HAP-1 (cell line): ENCODE results near the gene LRR1.

Source experiments
- DNase-seq, 2 experiments: peaks; one replicate each; pipeline ENCODE4 v3.0.0-alpha.2; 2016 to 2020; ENCODE audit warnings: low spot score in 2 of 2
- H3K27me3 ChIP-seq: fragments of 250-450 bp; sonication (Bioruptor Pico); 2 replicates; pipeline ENCODE4 v1.5.1; 2020; ENCODE audit warnings: low read depth, mild to moderate bottlenecking, moderate library complexity
- H3K36me3 ChIP-seq: fragments of 250-450 bp; sonication (Bioruptor Pico); replicated peaks from 2 replicates; pipeline ENCODE4 v1.5.1; 2020; ENCODE audit warnings: mild to moderate bottlenecking
- H3K4me1 ChIP-seq: fragments of 250-450 bp; sonication (Bioruptor Pico); 2 replicates; pipeline ENCODE4 v1.5.1; 2020; ENCODE audit warnings: mild to moderate bottlenecking
- H3K4me3 ChIP-seq: fragments of 250-450 bp; sonication (Bioruptor Pico); 2 replicates; pipeline ENCODE4 v1.5.1; 2020; ENCODE audit warnings: mild to moderate bottlenecking, moderate library complexity
- H3K9me3 ChIP-seq: fragments of 250-450 bp; sonication (Bioruptor Pico); 2 replicates; pipeline ENCODE4 v1.5.1; 2020; ENCODE audit warnings: mild to moderate bottlenecking, moderate library complexity
- in situ Hi-C: fragments of 300-500 bp; cut with MboI; formaldehyde crosslinking; loops from 3 replicates; pipeline ENCODE4 v1.14.3; 2020; ENCODE audit warnings: low sequenced_read_pairs, inconsistent platforms, mixed read lengths

The LRR1 gene, protein sequence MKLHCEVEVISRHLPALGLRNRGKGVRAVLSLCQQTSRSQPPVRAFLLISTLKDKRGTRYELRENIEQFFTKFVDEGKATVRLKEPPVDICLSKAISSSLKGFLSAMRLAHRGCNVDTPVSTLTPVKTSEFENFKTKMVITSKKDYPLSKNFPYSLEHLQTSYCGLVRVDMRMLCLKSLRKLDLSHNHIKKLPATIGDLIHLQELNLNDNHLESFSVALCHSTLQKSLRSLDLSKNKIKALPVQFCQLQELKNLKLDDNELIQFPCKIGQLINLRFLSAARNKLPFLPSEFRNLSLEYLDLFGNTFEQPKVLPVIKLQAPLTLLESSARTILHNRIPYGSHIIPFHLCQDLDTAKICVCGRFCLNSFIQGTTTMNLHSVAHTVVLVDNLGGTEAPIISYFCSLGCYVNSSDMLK

DNA sequence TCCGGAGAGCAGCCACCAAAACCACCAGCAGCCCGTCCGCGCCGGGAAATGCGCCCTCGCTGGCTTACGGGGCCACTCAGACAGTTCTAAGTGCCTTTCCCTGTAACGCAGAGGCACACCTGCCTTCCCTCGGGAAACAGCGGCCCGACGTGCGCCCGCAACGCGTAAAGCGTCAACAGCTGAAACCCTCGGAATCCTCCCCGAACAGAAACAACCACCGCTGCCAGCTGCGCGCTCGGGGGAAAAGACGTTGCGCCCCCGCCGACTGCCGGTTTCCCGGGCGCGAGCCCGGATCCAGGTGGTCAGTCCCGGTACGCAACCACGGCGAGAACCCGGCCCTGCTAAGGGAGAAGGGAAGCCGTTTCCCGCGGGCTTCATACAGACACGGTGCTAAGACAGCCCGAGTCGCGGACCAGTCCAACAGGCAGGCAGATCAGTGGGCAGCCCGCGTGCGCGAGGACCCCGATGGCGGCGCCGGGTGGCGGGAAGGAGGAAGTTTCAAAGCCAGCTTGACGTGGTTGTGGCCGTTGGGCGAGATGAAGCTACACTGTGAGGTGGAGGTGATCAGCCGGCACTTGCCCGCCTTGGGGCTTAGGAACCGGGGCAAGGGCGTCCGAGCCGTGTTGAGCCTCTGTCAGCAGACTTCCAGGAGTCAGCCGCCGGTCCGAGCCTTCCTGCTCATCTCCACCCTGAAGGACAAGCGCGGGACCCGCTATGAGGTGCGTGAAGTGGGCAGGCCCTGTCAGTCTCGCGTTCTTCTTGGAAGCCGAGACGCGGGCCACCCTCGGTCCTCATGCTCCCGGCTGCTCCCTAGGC, at the start of gene LRR1:
Gene LRR1 (plus strand): TSS at position 456 of the 816 bp plus-strand sequence. CDS start 81 bp downstream, at position 537.
- DNase-seq: peak; percentile 54 to 89
- Histone ChIP-seq H3K4me3 (peak within 1 kb of the TSS; percentile 72), H3K36me3 (peaks cover 12% of the 10 kb centered on the region), H3K4me1 (peaks cover 8% of the 10 kb centered on the region; the same call in 1 of the 2 replicates), H3K27me3 (no peaks in the 10 kb centered on the region), H3K9me3 (no peaks in the 10 kb centered on the region)
- in situ Hi-C loops: no loop called here

DNA sequence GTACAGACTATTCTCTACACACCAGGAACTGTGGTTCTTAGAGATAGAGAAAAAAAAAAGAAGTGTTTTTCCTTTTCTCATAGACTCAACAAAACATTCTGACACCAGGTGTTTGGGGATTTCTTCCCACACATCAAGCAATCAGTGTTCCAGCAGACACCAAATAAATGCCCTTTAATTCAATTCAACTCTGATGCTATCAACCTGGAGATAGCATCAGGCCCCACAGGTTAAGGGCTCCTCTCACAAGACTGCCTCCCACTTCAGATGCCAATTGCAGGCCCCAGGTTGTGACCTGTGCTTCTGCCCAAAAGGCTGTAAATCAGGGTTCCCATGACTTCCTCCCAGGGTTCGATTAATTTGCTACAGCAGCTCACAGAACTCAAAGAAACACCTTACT, 49.3 kb upstream of the LRR1 start:
- in situ Hi-C loops: no loop called here
- H3K4me1 ChIP-seq: peaks cover 23% of the 10 kb centered on the region

DNA sequence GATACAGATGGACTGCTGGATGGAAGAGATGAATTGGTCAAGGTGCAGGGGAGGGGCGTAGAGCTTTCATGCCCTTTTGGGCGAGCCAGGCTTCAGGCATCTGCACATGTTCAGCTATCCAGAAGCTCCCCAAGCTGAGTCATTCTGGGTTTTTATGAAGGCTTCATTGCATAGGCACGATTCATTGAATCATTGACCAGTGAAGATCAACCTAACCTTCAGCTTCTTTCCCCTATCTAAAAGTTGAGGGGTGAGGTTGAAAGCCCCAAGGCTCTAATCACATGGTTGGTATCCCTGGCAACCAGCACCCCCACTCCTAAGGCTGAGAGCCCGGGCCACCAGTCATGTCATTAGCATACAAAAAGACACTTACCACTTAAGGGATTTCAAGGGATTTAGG, 48.9 kb upstream of the LRR1 start:
- no peaks in the 10 kb centered on the region for H3K27me3 ChIP-seq
- no peak overlapping the region for H3K4me3 ChIP-seq
- DNase-seq: peak; percentile 79 to 86
- H3K36me3 ChIP-seq: no peaks in the 10 kb centered on the region
- H3K4me1 ChIP-seq: peaks cover 23% of the 10 kb centered on the region
- H3K9me3 ChIP-seq: no peaks in the 10 kb centered on the region
- in situ Hi-C loops: no loop called here

More for the DNA sequence above, 49.3 kb upstream of the LRR1 start:
- Histone ChIP-seq H3K9me3 (no peaks in the 10 kb centered on the region), H3K36me3 (no peaks in the 10 kb centered on the region), H3K4me3 (no peak overlapping the region), H3K27me3 (no peaks in the 10 kb centered on the region)
- DNase-seq: no peak

DNA sequence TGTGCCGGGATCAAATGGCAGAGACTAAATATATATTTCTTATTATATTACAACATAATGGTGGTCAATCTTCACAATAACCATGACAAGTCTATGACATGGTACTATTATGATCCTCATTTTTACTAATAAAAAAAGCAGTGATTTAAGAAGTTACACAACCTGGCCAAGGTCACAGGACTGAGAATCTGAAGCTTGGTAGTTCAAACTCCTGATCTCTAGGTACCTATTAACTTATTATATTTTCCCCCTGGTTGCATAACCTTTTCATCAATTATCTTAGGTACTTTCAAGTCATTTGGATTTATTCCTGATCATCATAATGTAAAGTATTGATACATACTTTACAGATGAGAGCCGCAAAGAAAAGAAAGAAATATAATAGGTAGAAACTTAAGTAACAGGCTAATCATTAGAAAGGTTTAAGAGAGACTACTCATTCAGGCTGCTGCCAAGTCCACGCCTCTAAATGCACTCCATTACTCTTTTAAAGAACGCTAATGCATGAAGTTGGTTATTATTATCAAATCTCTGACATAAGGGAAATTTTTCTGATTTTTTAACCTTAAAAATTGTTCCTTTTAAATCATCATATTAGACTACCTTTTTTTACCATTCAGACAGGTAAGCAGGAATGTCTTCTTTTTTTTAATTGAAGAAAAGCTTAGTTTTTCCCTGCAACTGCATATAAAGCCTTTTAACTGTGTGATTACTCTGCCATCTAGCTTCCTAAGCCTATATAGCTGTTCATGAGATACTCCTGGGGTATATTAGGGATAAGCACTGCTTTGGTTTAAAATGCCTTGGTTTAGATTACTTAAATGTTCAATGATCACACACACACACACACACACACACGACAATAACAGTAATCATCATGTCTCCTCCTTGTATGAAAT, 48.2 kb upstream of the LRR1 start:
- in situ Hi-C loops: no loop called here
- peak in 1 of 2 experiments; percentile 67 for DNase-seq
- no peaks in the 10 kb centered on the region for H3K27me3 ChIP-seq
- H3K4me1 ChIP-seq: peaks cover 23% of the 10 kb centered on the region
- no peak overlapping the region for H3K4me3 ChIP-seq
- H3K36me3 ChIP-seq: no peaks in the 10 kb centered on the region
- no peaks in the 10 kb centered on the region for H3K9me3 ChIP-seq

DNA sequence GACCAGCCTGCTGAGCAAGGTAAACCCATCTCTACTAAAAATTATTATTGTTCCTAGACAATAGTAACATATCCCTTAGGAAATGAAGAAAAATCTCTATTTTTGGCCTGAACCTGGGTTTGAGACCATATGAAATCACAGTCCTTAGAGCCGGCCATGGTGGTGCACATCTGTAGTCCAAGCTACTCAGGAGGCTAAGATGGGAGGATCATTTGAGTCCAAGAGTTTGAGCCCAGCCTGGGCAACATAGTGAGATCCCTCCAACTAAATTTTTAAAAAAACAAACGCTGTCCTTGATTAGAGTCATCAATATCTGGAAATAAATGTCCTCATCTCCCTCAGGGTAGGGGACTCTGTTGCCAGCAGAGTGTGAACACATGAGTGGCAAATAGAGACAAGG, 47.2 kb upstream of the LRR1 start:
- Histone ChIP-seq H3K36me3 (no peaks in the 10 kb centered on the region), H3K27me3 (no peaks in the 10 kb centered on the region), H3K9me3 (no peaks in the 10 kb centered on the region), H3K4me1 (peaks cover 23% of the 10 kb centered on the region), H3K4me3 (no peak overlapping the region)
- in situ Hi-C loops: no loop called here
- DNase-seq: no peak

DNA sequence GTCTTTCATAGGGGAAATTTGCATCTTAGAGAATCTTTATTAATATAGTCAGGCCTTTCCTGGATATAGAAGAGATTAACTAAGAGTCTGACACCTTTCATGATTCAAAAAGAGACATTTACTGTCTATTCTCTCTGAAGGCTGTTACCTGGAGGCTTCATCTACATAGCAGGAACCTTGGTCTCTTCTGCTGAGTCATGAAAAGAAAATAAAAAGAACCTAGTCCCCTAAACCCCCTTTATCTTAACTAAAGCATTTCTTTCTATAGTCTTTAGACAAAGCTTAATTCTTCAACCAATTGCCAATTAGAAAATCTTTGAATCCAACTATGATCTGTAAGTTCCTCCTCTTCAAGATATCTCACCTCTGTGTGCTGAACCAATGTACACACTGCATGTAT, 45.6 kb upstream of the LRR1 start:
- Histone ChIP-seq H3K9me3 (no peaks in the 10 kb centered on the region), H3K36me3 (no peaks in the 10 kb centered on the region), H3K27me3 (no peaks in the 10 kb centered on the region), H3K4me3 (no peak overlapping the region), H3K4me1 (peaks cover 23% of the 10 kb centered on the region)
- in situ Hi-C loops: no loop called here
- DNase-seq: no peak

DNA sequence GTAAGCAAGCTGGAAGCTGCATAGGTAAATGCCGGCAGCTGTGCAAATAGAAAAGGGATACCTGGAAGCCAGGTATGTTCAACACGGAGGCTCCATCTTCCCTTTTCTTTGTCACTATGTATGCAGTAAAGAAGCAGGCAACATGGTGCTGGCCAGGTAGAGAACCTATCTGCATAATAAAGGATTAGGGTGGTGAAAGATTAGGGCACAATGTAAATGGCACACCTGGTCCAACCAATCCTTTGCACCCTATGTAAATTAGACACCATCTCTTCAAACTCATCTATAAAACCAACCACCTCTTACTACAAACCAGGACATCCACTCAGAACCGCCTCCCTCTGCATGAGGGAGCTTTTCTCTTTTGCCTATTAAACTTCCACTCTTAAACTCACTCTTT, 44.8 kb upstream of the LRR1 start:
- Histone ChIP-seq H3K27me3 (no peaks in the 10 kb centered on the region), H3K9me3 (no peaks in the 10 kb centered on the region), H3K36me3 (no peaks in the 10 kb centered on the region), H3K4me1 (peaks cover 23% of the 10 kb centered on the region), H3K4me3 (no peak overlapping the region)
- no peak for DNase-seq
- in situ Hi-C loops: no loop called here

DNA sequence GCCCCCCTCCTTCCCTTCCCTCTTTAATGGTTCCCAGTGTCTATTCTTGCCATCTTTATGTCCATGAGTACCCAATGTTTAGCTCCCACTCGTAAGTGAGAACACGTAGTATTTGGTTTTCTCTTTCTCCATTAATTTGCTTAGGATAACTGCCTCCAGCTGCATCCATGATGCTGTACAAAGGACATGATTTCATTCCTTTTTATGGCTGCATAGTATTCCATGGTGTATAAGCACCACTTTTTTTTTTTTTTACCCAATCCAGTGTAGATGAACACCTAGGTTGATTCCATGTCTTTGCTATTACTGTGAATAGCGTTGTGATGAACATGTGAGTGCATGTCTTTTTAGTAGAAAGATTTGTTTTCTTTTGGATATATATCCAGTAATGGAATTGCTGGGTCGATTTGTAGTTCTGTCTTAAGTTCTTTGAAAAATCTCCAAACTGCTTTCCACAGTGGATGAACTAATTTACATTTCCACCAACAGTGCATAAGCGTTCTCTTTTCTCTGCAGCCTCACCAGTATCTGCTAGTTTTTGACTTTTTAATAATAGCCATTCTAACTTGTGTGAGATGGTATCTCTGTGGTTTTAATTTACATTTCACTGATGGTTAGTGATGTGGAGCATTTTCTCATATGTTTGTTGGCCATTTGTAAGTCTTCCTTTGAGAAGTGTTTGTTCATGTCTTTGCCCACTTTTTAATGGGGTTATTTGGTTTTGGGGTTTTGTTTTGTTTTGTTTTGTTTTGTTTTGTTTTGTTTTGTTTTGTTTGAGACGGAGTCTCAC, 38.6 kb upstream of the LRR1 start:
- Histone ChIP-seq H3K4me3 (no peak overlapping the region), H3K4me1 (no peaks in the 10 kb centered on the region), H3K36me3 (no peaks in the 10 kb centered on the region), H3K9me3 (no peaks in the 10 kb centered on the region), H3K27me3 (no peaks in the 10 kb centered on the region)
- no peak for DNase-seq
- in situ Hi-C loops: no loop called here

DNA sequence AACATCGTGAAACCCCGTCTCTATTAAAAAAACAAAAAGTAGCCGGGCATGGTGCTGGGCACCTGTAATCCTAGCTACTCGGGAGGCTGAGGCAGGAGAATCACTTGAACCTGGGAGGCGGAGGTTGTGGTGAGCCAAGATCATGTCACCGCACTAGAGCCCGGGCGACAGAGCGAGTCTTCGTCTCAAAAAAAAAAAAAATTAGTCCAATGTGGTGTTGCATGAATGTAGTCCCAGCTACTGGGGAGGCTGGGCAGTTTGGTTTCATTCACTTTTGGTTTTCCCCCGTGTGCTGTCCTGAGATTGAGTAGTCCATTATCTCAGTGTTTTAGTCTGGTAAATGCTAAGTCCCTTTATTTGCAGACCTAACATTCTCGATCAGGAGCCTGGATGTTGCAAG, 32.0 kb upstream of the LRR1 start:
- no peaks in the 10 kb centered on the region for H3K4me1 ChIP-seq
- no peaks in the 10 kb centered on the region for H3K27me3 ChIP-seq
- H3K9me3 ChIP-seq: no peaks in the 10 kb centered on the region
- H3K4me3 ChIP-seq: no peak overlapping the region
- DNase-seq: no peak
- no peaks in the 10 kb centered on the region for H3K36me3 ChIP-seq
- in situ Hi-C loops: no loop called here

DNA sequence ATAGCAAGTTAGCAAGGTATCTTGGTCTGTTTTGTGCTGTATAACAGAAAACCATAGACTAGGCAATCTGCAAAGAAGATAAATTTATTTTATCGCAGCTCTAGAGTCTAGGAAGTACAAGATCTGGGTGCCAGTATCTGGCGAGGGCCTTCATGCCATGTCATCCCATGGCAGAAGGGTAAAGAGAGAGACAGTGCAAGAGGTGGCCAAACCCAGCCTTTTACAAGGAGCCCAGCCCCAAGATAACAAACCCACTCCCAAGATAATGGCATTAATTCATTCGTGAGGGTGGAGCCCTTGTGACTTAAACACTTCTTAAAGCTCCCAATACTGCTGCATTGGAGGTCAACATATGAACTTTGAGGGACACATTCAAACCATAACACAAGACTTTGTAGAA, 29.5 kb upstream of the LRR1 start:
- no peak overlapping the region for H3K4me3 ChIP-seq
- DNase-seq: no peak
- H3K4me1 ChIP-seq: no peaks in the 10 kb centered on the region
- no peaks in the 10 kb centered on the region for H3K9me3 ChIP-seq
- in situ Hi-C loops: no loop called here
- H3K27me3 ChIP-seq: no peaks in the 10 kb centered on the region
- H3K36me3 ChIP-seq: peaks cover 9% of the 10 kb centered on the region

DNA sequence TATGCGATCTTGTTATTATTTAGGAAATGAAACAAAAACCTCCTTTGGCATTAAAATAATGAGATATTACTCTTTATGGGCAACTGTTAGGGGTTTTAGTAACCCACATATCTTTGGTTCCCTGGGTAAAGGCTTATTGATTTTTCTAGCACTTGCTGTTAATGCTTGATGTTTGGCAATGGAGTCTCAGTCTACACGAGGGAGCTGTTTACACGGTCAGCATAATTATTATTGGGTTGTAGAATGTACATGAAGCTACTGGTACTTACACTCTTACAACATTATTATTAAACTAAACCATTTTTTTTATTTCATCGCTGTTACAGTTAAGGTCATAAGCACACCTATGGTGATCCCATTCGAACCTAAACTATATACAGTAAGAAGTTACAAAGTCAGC, 24.7 kb upstream of the LRR1 start:
- Histone ChIP-seq H3K4me3 (no peak overlapping the region), H3K4me1 (no peaks in the 10 kb centered on the region), H3K36me3 (peaks cover 40% of the 10 kb centered on the region), H3K9me3 (no peaks in the 10 kb centered on the region), H3K27me3 (no peaks in the 10 kb centered on the region)
- in situ Hi-C loops: no loop called here
- no peak for DNase-seq

DNA sequence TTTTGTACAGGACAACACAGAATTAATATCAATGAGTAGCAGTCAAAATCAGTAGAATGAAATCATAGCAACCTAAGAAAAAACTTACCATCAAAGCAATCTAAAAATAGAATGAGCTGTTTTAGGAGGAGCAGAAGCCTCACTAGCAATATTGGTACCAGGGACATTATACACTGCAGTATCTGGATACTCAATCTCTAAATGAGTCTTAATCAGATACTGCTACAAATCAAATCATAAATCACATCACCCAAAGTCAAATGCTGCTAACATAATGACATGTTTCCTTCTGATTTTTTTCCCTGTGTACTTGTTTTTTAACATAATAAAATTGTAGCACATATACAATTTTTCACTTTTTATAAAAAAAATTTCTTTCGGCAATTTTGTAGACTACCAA, 20.6 kb upstream of the LRR1 start:
- no peak for DNase-seq
- in situ Hi-C loops: no loop called here
- H3K27me3 ChIP-seq: no peaks in the 10 kb centered on the region
- H3K36me3 ChIP-seq: peaks cover 53% of the 10 kb centered on the region
- peaks cover 5% of the 10 kb centered on the region; the same call in 1 of the 2 replicates for H3K4me1 ChIP-seq
- no peak overlapping the region for H3K4me3 ChIP-seq
- H3K9me3 ChIP-seq: no peaks in the 10 kb centered on the region

DNA sequence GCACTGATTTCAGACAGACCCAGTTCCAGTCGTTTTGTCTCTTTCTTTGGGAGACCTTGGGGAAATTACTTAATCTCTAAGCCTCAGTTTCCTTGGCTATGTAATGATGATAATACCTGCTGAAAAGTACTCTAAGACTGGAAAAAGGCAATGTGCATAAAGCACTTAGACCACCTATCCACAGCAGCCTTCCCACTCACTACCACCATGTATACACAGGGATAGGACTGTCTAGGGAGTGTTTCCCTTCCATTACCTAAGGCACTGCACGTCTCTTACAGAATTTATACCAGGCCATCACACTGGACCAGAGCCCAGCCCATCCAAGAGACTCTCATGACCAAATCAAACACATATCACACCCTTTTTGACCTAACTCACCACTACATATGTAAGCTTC, 18.9 kb upstream of the LRR1 start:
- in situ Hi-C loops: no loop called here
- Histone ChIP-seq H3K4me3 (no peak overlapping the region), H3K36me3 (peaks cover 55% of the 10 kb centered on the region), H3K27me3 (no peaks in the 10 kb centered on the region), H3K4me1 (peaks cover 9% of the 10 kb centered on the region), H3K9me3 (no peaks in the 10 kb centered on the region)
- no peak for DNase-seq
